H1 (cell line): Measurements from ENCODE around the gene EPX. TPM values are rescaled to one million over a fixed set of nuclear protein-coding genes. Genes with fewer than 3 reads are reported as not detected.

Experiments
- CHD7 ChIP-seq: fragments of 300-600 bp; sonication (generic); IDR thresholded peaks from 2 replicates; pipeline ENCODE4 v1.7.1; 2012; ENCODE audit warnings: low read length, moderate library complexity, mild to moderate bottlenecking, inconsistent platforms; ENCODE audit not compliant: insufficient replicate concordance
- KDM4A ChIP-seq: IDR thresholded peaks from one replicate; pipeline ENCODE4 v1.7.1; 2012; ENCODE audit warnings: low read depth, mild to moderate bottlenecking, moderate library complexity, low read length, inconsistent platforms; ENCODE audit not compliant: severe bottlenecking
- SUZ12 ChIP-seq: fragments of 200-600 bp; sonication (generic); IDR thresholded peaks from 2 replicates; pipeline ENCODE4 v1.6.1; 2012; ENCODE audit warnings: mild to moderate bottlenecking, inconsistent platforms, low read length, moderate library complexity, mixed read lengths
- polyA plus RNA-seq, 7 experiments: library from polyadenylated mRNA; depleted of rRNA in 3 of 7; stranded (reverse) in 5 of 7; unstranded in 2 of 7; fragments of >200 nt in 5 of 7; fragments of 200-250 nt in 2 of 7; gene quantifications; 1 replicate in 5 of 7; 2 replicates in 1 of 7; 4 replicates in 1 of 7; pipeline versions ENCODE4 v1.2.1 to v1.2.3, GENCODE V29; 2011 to 2013; ENCODE audit warnings: missing spikeins in 2 of 7, mixed read lengths in 2 of 7
- total RNA-seq: library from RNA; stranded (reverse); fragmentation: NEBNext Ultra II Directional; extraction: Animal tissue kit (Norgen Biotek cat#: 25700); gene quantifications from 2 replicates; pipeline ENCODE4 v1.2.1, GENCODE V29; 2021

EPX gene
- total and polyA plus RNA-seq, 2 of the 8 experiments (the other 6 are each of a cell fraction or from before 2014, with no cell fraction given) = not detected

GRCh38 chr17:58235821-58236220 lies 43.3 kb downstream of the EPX start (continued):
- TF ChIP-seq CHD7 (no peak), KDM4A (no peak), SUZ12 (no peak)
- TF ChIP-seq, all 59 proteins: peak for 0
